A673 (cell line): Measurements from ENCODE around the gene SH3RF3.

ENCODE experiments used
- CTCF ChIP-seq: fragments of 300-800, 200-600 bp; sonication (generic); conservative IDR thresholded peaks from 2 replicates; pipeline ENCODE4 v1.5.1; 2017; ENCODE audit warnings: low read depth, mild to moderate bottlenecking, antibody characterized with exemption, low read length, moderate library complexity, mixed read lengths
- EZH2 ChIP-seq: fragments of 200-600 bp; sonication (generic); IDR thresholded peaks from 2 replicates; pipeline ENCODE4 v1.6.1; 2017; ENCODE audit warnings: borderline replicate concordance, low read depth, mild to moderate bottlenecking, mixed read lengths, antibody characterized with exemption, low read length; ENCODE audit not compliant: poor library complexity, severe bottlenecking

- TF ChIP-seq EZH2 (no peak), CTCF (no peak)
These were observed 296.4 kb downstream of the SH3RF3 start for GRCh38 chr2:109425411-109425810.
